ENCODE results near the gene ADA.
A peak's percentile ranks its signal among the peaks of the same experiment; 100 is the strongest.
"Not testable (repeated sequence)": the region's sequence is repeated elsewhere in the genome, so short reads cannot be mapped to it uniquely, and the experiment has no call there.

Gene ADA

DNA sequence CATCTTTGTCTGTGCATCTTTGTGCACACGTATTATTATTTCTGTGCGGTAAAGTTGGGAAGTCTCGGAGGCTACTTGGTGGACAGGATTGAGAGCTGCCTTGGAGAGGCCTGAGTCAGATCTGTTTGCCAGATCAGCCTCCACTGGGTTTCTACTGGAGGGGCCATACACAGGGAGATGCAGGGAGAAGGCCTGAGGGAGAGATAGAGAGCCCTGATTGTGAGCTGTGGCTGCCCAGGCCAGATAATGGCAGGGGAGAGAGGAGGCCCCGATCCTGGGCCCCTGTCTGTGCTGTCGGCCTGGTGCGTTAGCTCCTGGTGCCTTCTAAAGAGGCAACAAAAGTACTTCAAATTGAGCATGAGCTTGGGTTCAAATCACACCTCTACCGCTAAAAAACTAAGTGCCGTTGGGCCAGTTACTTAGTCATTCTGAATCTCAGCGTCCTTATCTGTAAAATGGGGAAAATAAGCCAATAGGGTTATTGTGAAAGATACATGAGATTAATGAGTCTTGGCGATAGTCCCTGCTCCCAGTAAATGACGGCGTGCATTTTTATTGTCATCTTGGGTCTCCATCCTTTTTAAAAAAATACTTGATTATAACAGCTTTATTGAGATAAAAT, 27.6 kb upstream of the ADA start:
- DNase-seq (ENCODE audit: low spot score): no peak

DNA sequence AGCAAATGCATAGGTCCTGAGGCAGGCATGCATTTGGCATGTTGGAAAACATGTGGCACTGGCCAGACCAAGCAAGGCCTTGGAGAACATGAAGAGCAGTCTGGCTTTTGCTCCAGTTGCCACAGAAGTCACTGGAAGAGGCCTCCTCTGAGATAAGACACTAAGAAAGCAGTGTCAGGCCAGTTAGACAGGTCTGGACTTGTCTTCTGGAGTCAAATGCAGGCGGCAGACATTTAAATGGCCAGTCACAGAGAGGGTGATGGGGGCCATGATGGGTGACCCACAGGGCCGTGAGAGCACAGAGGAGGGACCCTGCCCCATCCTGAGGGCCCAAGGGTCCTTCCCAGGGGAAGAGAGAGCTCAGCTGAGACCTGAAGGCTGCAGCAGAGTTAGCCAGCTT, 26.7 kb upstream of the ADA start:
- DNase-seq (ENCODE audit: low spot score): no peak

DNA sequence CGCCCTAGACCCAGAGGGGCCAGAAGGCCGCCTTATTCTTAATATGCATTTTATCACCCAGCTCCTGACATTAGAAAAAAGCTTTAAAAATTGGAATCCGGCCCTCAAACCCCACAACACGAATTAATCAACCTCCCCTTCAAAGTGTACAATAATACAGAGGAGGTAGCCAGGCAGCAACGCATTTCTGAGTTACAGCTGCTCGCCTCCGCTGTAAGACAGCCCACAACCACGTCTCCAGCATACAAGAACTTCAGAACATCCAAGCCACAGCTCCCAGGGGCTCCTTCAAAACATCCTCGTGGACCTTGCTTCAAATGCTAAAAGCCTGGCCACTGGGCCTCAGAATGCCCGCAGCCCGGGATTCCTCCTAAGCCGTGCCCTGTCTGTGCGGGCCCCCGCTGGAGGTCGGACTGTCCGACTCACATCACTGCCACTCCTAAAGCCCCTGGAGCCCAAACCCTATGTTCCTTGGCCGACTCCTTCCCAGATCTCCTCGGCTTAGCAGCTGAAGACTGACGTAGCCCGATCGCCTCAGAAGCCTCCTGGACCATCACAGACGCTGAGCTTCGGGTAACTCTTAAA, 20.9 kb upstream of the ADA start:
- not testable (repeated sequence) for DNase-seq (ENCODE audit: low spot score)

DNA sequence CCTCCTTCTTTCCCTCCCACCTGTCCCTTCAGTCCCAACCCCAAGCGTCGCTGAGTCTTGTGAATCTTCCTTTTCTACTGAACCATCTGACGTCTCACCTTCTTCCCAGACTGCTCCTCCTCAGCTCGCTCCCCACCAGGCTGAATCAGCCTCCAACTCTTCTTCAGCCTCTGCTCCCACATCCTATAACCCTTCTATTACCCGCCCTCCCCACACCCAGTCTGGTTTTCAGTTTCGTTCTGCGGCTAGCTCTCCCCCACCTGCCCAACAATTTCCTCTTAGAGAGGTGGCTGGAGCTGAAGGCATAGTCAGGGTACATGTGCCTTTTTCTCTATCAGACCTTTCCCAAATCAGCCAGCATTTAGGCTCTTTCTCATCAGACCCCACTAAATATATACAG, 20.0 kb upstream of the ADA start:
- DNase-seq (ENCODE audit: low spot score): peak; percentile 71

- not testable (repeated sequence) for DNase-seq (ENCODE audit: low spot score)
These were observed 19.4 kb upstream of the ADA start for GRCh38 chr20:44670851-44671250.

DNA sequence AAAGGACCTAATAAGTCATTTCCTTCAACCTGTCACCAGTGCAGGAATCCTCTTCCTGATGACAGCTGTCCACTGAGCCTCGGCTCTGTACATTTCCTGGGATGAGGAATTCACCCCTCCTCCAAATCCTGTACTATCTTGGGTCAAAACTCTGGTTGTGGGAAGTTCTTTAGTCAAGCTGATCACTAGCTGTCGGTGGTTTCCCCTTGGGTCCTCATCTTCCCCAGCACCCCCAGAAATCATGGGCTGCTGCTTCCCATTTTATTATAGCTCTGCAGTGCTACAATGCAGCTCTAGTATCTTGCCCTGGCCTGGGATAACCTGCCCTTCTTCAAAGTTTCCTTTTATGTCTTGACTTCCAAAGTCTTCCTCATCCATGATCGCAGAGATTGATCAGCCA, 14.6 kb upstream of the ADA start:
- DNase-seq (ENCODE audit: low spot score): no peak

DNA sequence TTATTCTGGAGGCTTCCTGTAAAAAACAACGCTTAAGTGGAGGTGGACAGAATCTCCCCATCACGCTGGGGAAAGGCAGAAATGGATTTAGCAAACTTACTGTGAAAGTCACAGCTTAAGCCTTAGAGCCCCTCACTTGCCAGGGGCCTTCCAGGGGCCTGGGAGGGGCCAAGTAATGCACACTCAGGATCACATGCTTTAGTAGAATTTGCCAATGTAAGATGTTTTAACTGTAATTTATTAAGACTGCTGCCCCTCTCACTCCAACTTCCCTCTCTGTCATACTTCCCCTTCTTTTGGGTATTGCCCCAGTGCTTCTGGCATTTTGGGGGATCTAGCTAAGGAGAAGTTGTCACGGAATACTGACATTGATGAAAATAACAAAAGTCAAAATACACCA, 12.6 kb upstream of the ADA start:
- no peak for DNase-seq (ENCODE audit: low spot score)

- DNase-seq (ENCODE audit: low spot score): no peak
These were observed 10.8 kb upstream of the ADA start for GRCh38 chr20:44662261-44662660.

DNA sequence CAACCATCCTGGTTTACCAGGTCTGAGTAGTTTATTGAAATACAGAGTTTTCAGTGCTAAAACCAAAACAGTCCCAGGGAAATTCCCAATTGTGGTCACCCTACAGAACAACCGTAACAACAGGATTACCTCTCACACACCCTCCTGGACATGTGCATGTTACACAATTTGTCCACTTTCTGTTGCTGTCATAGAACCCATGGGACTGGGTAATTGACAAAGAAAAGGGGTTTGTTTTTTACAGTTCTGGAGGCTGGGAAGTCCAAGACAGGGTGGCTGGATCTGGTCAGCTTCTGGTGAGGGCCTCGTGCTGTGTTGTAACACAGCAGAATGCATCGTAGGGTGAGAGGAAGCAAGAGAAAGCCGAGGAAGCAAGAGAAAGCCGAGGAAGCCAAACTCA, 9.1 kb upstream of the ADA start:
- no peak for DNase-seq (ENCODE audit: low spot score)

GRCh38 chr20:44659931-44660330, 8.4 kb upstream of the ADA start:
- no peak for DNase-seq (ENCODE audit: low spot score)

GRCh38 chr20:44658810-44659209, 7.3 kb upstream of the ADA start:
- DNase-seq (ENCODE audit: low spot score): no peak

- no peak for DNase-seq (ENCODE audit: low spot score)
These were observed 6.4 kb upstream of the ADA start for GRCh38 chr20:44657875-44658274.

GRCh38 chr20:44656448-44656847, 4.9 kb upstream of the ADA start:
- no peak for DNase-seq (ENCODE audit: low spot score)

- not testable (repeated sequence) for DNase-seq (ENCODE audit: low spot score)
These were observed 2.7 kb upstream of the ADA start for GRCh38 chr20:44654210-44654609.

- DNase-seq (ENCODE audit: low spot score): no peak
These were observed 2.0 kb upstream of the ADA start for GRCh38 chr20:44653546-44653945.

- DNase-seq (ENCODE audit: low spot score): no peak
These were observed 140 bp downstream of the ADA start for GRCh38 chr20:44651434-44651683.

GRCh38 chr20:44650771-44651433, 597 bp downstream of the ADA start:
- DNase-seq (ENCODE audit: low spot score): peak; percentile 39

DNA sequence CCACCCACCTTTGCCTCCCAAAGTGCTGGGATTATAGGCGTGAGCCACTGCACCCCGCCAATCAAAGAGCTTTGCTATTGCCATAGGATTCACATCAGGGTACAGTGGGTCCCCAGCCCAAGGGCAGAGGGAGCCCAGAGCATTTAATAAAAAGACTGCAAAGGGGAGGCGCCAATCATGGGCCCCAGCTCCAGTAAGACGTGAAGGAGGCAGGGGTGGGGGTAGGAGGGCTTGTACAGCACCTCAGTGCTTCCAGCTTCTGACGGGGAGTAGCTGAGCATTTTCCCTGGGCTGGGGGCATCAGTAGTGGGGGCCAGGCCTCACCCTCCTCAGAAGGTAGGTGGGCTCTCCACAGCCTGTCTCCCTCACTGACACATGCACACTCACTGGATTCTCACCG, 1.5 kb downstream of the ADA start:
- DNase-seq (ENCODE audit: low spot score): no peak

DNA sequence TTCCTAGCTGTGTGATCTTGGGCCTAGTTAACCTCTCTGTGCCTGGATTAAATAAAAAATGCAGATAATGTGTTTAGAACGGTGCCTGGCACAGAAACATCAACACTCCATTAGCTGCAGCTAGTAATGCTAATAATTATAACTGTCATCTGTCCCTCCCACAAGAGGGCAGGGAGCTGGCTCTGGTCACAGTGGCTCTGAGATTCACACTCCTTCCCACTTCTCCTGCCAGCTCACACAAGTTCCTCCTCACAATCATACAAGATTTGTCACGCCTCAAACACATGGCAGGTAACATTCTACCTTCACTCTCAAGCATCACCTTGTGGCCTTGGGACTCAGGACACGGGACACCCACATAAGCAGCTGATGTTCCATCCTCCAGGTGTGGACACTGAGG, 2.4 kb downstream of the ADA start:
- no peak for DNase-seq (ENCODE audit: low spot score)

DNA sequence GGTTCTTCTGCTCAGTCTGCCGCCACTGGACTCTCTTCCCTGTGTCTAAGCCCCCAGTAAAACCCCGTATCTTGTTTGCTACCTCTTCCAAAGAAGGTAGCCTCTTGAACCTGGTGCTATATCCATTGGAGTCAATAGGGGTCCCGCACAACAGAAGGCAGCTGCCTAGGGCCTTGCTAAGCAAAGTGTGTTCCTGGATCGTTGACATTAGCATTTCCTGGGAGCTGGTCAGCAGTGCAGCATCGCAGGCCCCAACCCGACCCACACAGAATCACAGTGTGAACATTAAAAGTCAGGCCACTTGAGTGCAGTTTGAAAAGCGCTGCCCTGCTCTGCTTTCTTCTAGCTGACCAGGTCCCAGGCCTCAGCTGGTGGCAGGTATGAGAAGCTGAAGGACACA, 2.9 kb downstream of the ADA start:
- DNase-seq (ENCODE audit: low spot score): no peak

DNA sequence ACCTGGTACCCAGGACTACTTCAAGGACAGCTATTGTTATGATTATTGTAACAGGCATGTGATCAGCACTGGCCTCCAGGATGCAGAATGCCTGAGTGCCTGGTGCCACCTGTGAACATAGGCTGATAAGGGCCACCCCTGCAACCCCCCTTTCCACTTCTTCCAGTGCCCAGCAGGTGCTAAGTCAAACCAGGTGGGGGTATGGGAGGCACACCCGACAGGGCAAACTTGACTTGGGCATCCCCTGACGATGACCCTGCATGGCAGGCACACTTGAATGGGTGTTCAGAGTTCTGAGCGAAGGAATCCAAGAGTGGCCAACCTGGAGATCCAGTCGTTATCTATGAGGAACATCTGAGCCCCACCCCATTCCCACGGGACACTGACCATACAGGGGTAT, 3.4 kb downstream of the ADA start:
- no peak for DNase-seq (ENCODE audit: low spot score)

- DNase-seq (ENCODE audit: low spot score): peak; percentile 49
These were observed 4.7 kb downstream of the ADA start for GRCh38 chr20:44646641-44647274.

- DNase-seq (ENCODE audit: low spot score): peak; percentile 37
These were observed 5.4 kb downstream of the ADA start for GRCh38 chr20:44646023-44646640.
